ENCODE data around the gene TRIP6. TPM values are rescaled to one million over a fixed set of nuclear protein-coding genes. Genes with fewer than 3 reads are reported as not detected.

The TRIP6 gene
- total RNA-seq, 2 experiments from 2014 or later: 38.2 to 39.3 TPM

DNA sequence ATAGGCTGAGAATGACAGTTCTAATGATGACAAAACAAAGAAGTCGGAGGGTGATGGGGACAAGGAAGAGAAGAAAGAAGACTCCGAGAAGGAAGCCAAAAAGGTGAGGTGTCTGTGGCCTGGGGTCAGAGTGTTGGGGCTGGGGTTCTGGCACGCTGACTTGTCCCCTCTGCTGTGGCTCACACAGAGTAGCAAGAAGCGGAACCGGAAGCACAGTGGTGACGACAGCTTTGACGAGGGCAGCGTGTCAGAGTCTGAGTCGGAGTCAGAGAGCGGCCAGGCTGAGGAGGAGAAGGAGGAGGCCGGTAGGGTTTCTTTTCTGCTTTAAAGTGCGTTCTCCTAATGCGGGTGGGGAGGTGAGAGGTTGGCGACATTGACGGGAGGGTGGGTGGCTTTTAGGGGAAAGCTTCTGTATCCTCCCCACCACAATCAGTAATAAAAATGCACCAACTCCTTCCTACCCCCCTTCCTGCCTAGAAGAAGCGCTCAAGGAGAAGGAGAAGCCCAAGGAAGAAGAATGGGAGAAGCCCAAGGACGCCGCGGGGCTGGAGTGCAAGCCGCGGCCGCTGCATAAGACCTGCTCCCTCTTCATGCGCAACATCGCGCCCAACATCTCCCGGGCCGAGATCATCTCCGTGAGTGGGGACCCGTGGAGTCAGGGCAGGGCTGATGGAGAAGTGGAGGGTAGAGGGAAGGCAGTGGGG is 17.7 kb downstream of the TRIP6 start:
- CTCF ChIA-PET: interaction anchor here (1.0 kb wide), 1 partner anchor 9 kb away, joined by 3 read pairs; no protein-coding TSS in a partner anchor

DNA sequence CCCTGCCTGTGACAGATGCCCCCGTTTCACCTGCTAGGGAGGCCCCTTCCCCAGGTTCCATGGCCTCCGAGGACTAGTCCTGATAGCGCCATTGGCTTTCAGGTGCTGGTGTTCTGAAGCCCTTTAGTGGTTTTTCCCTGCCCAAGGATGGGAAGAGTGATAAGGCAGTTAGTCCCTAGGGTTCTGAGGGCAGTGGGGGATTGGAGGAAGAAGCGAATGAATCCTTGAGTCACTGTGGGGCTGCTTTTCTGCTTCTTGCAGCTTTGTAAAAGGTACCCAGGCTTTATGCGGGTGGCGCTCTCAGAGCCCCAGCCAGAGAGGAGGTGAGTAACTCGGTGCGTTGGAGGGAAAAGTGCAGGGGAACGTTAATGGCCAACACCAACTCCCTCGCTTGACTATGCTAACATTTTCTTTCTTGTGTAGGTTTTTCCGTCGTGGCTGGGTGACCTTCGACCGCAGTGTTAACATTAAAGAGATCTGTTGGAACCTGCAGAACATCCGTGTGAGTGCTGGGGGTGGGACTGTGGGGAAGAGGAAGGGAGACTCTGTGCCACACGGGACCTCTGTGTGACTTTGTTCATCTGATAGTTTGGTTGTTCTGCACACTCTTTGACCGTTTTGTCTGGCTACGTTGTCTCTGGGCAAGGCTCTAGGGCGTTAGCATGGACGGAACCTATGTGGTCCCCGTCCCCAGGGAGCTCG is 18.4 kb downstream of the TRIP6 start:
- CTCF ChIA-PET: interaction anchor here (0.9 to 5.4 kb wide), 4 partner anchors 9 to 192 kb away, joined by 3 to 44 read pairs (median 6); partner anchors contain the start of genes POP7, SLC12A9 and SRRT
- Mint-ChIP-seq H3K27ac (peak overlapping the region; percentile 73), H3K4me1 (peaks cover 65% of the 10 kb centered on the region), H3K9me3 (ENCODE audit: low read depth) (no peaks in the 10 kb centered on the region), H3K36me3 (peaks cover 68% of the 10 kb centered on the region), H3K27me3 (no peaks in the 10 kb centered on the region), H3K4me3 (peak overlapping the region; percentile 17)
- ATAC-seq: no peak
- no peak for DNase-seq

More for the DNA sequence above, 17.7 kb downstream of the TRIP6 start:
- Mint-ChIP-seq H3K36me3 (peaks cover 72% of the 10 kb centered on the region), H3K4me1 (peaks cover 66% of the 10 kb centered on the region), H3K27me3 (no peaks in the 10 kb centered on the region), H3K9me3 (ENCODE audit: low read depth) (no peaks in the 10 kb centered on the region), H3K4me3 (peak overlapping the region; percentile 46), H3K27ac (peak overlapping the region; percentile 73)
- ATAC-seq: peak; percentile 16
- DNase-seq: peak; percentile 83

DNA sequence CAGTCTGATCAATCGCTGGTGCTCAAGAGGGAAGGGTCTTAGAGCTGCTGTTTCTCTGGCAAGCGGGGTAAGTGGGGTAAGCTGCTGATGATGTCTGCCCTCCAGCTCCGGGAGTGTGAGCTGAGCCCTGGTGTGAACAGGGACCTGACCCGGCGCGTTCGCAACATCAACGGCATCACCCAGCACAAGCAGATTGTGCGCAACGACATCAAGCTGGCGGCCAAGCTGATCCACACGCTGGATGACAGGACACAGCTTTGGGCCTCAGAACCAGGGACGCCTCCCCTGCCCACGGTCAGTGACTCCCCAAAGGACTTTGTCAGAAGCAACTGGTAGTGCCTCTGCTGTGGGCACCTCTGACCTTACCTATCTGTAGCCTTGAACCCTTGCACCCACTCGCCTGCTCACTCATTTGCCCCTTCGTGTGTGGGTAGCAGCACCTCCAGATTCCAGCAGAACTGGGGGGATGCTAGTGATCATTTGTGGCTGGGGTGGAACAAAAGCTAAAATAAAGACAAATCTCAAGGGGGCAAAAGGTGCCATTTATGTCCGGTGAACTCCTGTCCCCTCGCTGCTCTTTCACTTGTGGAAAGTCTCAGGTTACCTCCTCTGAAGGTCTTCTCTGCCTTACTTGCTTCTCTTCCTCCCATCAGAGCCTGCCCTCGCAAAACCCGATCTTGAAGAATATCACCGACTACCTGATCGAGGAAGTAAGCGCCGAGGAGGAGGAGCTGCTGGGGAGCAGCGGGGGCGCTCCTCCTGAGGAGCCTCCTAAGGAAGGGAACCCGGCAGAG is 19.2 kb downstream of the TRIP6 start:
- CTCF ChIA-PET: interaction anchor here (0.9 to 5.4 kb wide), 6 partner anchors 9 to 321 kb away, joined by 3 to 44 read pairs (median 4); partner anchors contain the start of genes POP7, SLC12A9 and SRRT
- Mint-ChIP-seq H3K9me3 (ENCODE audit: low read depth) (no peaks in the 10 kb centered on the region), H3K27me3 (peaks cover 1% of the 10 kb centered on the region), H3K4me3 (no peak overlapping the region), H3K36me3 (peaks cover 62% of the 10 kb centered on the region), H3K4me1 (peaks cover 65% of the 10 kb centered on the region), H3K27ac (peak overlapping the region; percentile 73)
- no peak for ATAC-seq
- DNase-seq: no peak

DNA sequence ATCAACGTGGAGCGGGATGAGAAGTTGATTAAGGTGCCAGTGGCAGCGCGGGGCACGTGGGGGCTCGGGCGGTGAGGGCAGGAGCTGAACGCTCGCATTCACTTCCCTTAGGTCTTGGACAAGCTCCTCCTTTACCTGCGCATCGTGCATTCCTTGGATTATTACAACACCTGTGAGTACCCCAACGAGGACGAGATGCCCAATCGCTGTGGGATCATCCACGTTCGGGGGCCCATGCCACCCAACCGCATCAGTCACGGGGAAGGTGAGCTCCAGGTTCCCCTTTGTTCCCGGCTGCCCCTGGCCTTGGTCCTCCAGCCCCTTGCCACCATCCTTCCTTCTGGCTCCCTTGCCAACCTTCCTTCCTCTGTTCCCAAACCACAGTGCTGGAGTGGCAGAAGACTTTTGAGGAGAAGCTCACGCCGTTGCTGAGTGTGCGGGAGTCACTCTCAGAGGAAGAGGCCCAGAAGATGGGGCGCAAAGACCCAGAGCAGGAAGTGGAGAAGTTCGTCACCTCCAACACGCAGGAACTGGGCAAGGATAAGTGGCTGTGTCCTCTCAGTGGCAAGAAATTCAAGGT is 19.8 kb downstream of the TRIP6 start:
- H3K27me3 Mint-ChIP-seq: peaks cover 8% of the 10 kb centered on the region
- H3K9me3 Mint-ChIP-seq (ENCODE audit: low read depth): no peaks in the 10 kb centered on the region
- H3K4me1 Mint-ChIP-seq: peaks cover 64% of the 10 kb centered on the region
- DNase-seq (no peak), ATAC-seq (no peak)
- peaks cover 56% of the 10 kb centered on the region for H3K36me3 Mint-ChIP-seq
- peak overlapping the region; percentile 94 for H3K27ac Mint-ChIP-seq
- CTCF ChIA-PET: interaction anchor here (0.7 to 5.4 kb wide), 6 partner anchors 10 to 321 kb away, joined by 3 to 44 read pairs (median 4); partner anchors contain the start of genes POP7, SLC12A9 and SRRT
- peak overlapping the region; percentile 77 for H3K4me3 Mint-ChIP-seq

DNA sequence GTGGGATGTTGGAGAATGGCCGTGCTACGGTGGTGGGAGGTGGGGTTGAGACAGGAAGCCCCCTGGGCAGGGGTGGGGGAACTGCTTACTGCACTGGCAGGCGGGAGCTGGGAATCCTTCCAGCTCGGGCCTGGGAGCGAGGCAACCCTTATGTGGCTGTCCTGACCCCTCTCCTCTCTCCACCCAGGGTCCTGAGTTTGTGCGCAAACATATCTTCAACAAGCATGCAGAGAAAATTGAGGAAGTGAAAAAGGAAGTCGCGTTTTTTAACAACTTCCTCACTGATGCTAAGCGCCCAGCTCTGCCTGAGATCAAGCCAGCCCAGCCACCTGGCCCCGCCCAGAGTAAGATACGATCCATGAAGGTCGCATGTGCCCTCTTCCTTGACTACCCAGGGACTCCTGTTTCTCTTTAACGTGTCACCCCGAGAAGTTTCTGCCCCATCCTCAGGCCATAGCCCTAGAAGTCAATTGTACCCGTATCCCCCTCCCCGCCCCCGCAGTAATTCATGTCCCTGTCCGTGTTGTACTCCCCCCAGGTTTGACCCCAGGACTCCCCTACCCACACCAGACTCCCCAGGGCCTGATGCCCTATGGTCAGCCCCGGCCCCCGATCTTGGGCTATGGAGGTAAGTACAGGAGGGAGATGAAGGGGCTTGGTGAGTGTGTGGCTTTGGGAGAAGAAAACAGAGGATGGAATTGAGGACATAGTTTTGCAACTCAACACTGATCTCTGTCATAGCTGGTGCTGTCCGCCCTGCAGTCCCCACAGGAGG is 20.5 kb downstream of the TRIP6 start:
- CTCF ChIA-PET: interaction anchor here (0.7 to 5.4 kb wide), 8 partner anchors 11 to 320 kb away, joined by 3 to 44 read pairs (median 4); partner anchors contain the start of genes POP7, SLC12A9 and SRRT
- H3K9me3 Mint-ChIP-seq (ENCODE audit: low read depth): no peaks in the 10 kb centered on the region
- ATAC-seq (peak; percentile 40), DNase-seq (peak; percentile 85)
- H3K36me3 Mint-ChIP-seq: peaks cover 51% of the 10 kb centered on the region
- peak overlapping the region; percentile 94 for H3K27ac Mint-ChIP-seq
- H3K4me1 Mint-ChIP-seq: peaks cover 61% of the 10 kb centered on the region
- H3K27me3 Mint-ChIP-seq: peaks cover 15% of the 10 kb centered on the region
- H3K4me3 Mint-ChIP-seq: peak overlapping the region; percentile 77

DNA sequence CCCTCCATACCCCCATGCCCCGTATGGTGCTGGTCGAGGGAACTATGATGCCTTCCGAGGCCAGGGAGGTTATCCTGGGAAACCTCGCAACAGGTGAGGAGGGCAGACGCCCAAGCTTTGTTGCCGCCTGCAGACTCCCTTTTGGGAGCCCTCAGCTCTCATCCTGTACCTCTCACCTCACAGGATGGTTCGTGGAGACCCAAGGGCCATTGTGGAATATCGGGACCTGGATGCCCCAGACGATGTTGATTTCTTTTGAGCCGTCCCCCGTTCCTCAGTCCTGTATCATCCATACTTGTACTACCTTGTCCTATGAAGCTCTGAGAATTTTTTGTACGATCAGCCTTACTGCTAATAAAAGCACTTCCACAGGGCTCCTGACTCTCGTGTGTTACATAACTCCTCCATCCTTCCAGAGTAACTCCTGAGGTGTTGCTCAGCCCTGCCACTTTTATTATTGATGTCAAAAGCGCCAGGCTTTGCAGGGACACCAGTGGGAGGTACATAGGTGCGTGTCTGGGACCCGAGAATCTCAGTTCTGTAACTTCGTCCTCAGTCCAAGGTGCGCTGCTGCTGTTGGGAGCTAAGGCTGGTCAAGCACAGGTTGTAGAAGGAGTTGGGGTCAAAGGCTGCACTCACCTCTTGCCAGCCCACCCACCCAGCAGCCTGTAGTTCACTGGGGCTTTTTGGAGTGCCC is 21.3 kb downstream of the TRIP6 start:
- Mint-ChIP-seq H3K27me3 (peaks cover 19% of the 10 kb centered on the region), H3K27ac (peak overlapping the region; percentile 94), H3K4me3 (peak overlapping the region; percentile 77), H3K4me1 (peaks cover 59% of the 10 kb centered on the region), H3K36me3 (peaks cover 45% of the 10 kb centered on the region), H3K9me3 (ENCODE audit: low read depth) (no peaks in the 10 kb centered on the region)
- ATAC-seq: no peak
- DNase-seq: no peak
- CTCF ChIA-PET: interaction anchor here (0.8 to 5.4 kb wide), 4 partner anchors 11 to 256 kb away, joined by 3 to 44 read pairs (median 8); partner anchors contain the start of genes SLC12A9 and SRRT

DNA sequence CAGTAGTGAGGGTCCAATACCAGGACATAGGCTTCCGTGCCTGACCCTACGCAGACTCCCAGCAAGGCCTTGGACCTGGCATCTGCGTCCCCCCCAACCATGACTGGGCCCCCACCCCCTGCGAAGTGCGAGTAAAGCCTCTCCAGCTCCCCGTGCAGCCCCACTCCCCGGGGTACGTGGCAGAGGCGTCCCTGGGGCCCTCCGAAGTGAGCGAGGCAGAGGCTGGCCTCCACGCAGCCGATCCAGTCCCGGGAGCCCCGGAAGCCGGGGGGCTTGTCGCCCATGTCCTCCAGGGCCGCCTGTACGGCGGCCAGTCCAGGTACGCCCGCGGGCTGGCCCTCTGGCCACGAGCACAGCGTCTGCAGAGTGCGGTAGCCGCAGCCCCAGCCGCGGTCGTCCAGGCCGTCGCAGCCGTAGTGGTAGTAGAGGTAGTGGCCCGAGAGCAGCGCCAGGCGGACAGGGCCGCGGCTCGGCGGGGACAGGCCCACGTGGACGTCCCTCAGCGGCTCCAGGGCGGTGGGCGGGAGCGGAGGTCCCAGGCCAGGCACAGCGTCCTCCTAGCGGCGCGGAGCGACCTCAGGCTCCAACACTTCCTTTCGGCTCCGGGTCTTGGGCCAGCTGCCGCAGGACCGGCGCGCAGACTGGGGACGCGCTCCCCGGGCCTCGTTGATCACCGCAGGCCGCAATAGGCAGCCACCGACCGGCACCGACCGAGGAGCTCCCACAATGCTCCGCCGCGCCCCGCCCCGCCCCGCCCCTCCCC is 22.0 kb downstream of the TRIP6 start, which contains the start of gene UFSP1:
Gene UFSP1 (minus strand): TSS at position 728 of the 763 bp plus-strand sequence. CDS start 444 bp downstream, at position 284.
- ATAC-seq: peak; percentile 48

DNA sequence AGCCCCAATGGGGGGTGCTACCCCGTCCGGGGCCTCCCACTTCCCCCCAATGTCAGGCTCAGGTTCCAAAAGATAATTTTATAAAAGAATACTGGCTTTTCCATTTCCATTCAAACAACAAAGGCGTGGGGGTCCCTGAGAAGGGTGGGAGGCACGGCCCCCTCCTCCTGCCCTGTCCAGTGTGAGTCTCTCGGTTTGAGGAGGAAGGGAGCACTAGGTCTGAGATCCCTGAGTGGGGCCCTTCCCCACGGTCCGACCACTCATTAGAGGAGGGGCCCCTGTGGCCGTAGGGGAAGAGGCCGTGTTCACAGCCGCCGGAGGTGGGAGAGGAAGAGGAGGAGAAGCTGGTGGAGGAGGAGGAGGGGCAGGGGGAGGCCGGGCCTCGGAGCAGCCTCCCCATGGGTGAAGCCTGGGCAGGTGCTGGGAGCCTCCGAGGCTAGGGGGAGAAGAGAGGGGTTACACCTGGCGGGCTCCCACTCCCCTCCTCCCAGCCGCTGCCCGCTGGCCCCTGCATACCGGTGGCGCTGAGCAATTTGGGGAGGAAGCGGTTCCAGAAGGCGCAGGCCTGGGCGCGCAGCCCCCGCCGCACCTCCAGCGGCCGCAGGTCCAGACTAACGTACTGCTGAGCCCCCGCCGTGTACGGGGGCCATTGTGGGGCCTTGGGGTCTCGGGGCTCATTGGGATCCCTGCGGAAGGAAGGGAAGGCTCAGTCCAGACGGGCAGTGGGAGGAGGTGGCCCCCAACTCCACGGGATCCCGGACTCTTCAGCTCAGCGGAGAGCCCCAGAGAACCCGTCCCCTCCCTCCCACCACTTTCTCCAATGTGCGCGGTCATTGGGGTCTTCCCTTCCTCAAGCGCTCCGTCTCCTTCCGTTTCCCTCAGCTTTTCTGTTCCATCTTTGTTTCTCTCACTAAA is 23.7 kb downstream of the TRIP6 start:
- ATAC-seq (no peak), DNase-seq (no peak)
- Mint-ChIP-seq H3K4me3 (peak overlapping the region; percentile 77), H3K9me3 (ENCODE audit: low read depth) (no peaks in the 10 kb centered on the region), H3K27ac (peak overlapping the region; percentile 6), H3K4me1 (peaks cover 41% of the 10 kb centered on the region), H3K27me3 (peaks cover 28% of the 10 kb centered on the region), H3K36me3 (peaks cover 26% of the 10 kb centered on the region)
- CTCF ChIA-PET: interaction anchor here (0.6 to 5.4 kb wide), 9 partner anchors 14 to 392 kb away, joined by 3 to 44 read pairs (median 3); partner anchors contain the start of genes SRRT and TRIM56

More for the DNA sequence above, 22.0 kb downstream of the TRIP6 start, which contains the start of gene UFSP1:
- DNase-seq: no peak
- CTCF ChIA-PET: interaction anchor here (0.5 to 5.4 kb wide), 15 partner anchors 10 to 549 kb away, joined by 3 to 44 read pairs (median 4); partner anchors contain the start of genes POP7, SLC12A9, SRRT and TRIM56
- no peaks in the 10 kb centered on the region for H3K9me3 Mint-ChIP-seq (ENCODE audit: low read depth)
- H3K4me3 Mint-ChIP-seq: peak within 1 kb of the TSS; percentile 77
- H3K27me3 Mint-ChIP-seq: peaks cover 25% of the 10 kb centered on the region
- H3K36me3 Mint-ChIP-seq: peaks cover 41% of the 10 kb centered on the region
- peaks cover 52% of the 10 kb centered on the region for H3K4me1 Mint-ChIP-seq
- H3K27ac Mint-ChIP-seq: peak within 1 kb of the TSS; percentile 94

DNA sequence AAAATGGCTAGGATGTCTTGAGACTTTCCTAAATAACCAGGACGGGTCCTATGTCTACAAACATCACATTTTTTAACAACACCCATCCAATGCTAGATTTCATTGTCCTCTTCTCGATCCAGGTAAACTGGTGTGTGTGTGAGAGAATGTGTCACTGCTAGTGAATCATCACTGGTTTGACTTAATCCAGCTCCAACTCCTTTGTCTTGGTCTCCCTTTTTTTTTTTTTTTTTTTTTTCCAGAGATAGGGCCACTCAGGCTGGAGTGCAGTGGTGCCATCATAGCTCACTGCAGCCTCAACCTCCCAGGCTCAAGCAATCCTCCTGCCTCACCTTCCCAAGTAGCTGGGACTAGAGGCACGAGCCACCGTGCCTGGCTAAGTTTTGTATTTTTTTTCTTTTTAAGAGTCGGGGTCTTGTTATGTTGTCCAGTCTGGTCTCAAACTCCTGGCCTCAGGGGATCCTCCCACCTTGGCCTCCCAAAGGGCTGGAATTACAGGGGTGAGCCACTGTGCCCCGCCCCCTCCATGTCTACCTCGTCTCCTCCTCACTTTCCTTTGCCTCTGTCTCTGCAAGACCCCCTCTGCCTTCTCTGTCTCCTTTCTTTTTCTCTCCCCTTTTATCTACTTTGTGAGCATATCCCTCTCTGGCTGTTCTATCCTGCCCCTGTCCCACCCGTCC is 24.5 kb downstream of the TRIP6 start:
- H3K4me3 Mint-ChIP-seq: peak overlapping the region; percentile 29
- peaks cover 41% of the 10 kb centered on the region for H3K4me1 Mint-ChIP-seq
- no peak for DNase-seq
- CTCF ChIA-PET: interaction anchor here (0.6 to 1.4 kb wide), 4 partner anchors 35 to 391 kb away, joined by 3 to 4 read pairs (median 3); partner anchors contain the start of gene TRIM56
- no peak for ATAC-seq
- H3K36me3 Mint-ChIP-seq: peaks cover 19% of the 10 kb centered on the region
- peak overlapping the region; percentile 6 for H3K27ac Mint-ChIP-seq
- peaks cover 34% of the 10 kb centered on the region for H3K27me3 Mint-ChIP-seq
- no peaks in the 10 kb centered on the region for H3K9me3 Mint-ChIP-seq (ENCODE audit: low read depth)
